ENCODE measurements around the gene ITGB5. TPM values are rescaled to one million over a fixed set of nuclear protein-coding genes. Genes with fewer than 3 reads are reported as not detected.

The ITGB5 gene
- total RNA-seq, 1 experiment from 2014 or later: 459 TPM

GRCh38 chr3:124916837-124917409, 29.8 kb upstream of the ITGB5 start:
- no peak overlapping the region for H3K4me3 ChIP-seq (ENCODE audit: insufficient read depth, low read depth, low read length)
- H3K27me3 ChIP-seq (ENCODE audit: control insufficient read depth, insufficient read depth, low read length): no peaks in the 10 kb centered on the region
- no peak for DNase-seq
- no peaks in the 10 kb centered on the region for H3K36me3 ChIP-seq (replicated peaks; ENCODE audit: control insufficient read depth, insufficient read depth, low read length)

- no peaks in the 10 kb centered on the region for H3K36me3 ChIP-seq (replicated peaks; ENCODE audit: control insufficient read depth, insufficient read depth, low read length)
- no peak for DNase-seq
- H3K27me3 ChIP-seq (ENCODE audit: control insufficient read depth, insufficient read depth, low read length): no peaks in the 10 kb centered on the region
- no peak overlapping the region for H3K4me3 ChIP-seq (ENCODE audit: insufficient read depth, low read depth, low read length)
Measured at GRCh38 chr3:124915254-124915653, 28.1 kb upstream of the ITGB5 start.

DNA sequence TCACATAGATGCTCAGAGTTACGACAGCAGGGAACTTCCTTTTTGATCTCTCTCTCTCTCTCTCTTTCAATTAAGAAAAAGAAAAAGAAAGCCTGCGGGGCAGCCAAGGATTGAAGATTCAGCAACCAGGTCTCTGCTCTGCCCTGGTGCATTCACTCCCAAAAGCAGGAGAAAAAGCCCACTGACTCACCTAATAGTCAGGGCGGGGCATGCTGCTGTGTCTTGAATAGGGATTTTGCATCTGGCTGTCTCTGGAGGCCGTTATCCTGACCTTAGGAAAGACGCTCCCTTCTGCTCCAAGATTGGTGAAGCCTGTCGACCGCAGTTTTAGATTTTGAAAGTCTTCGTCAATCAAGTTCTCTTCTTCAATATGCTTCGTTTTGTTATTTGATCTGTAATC, 20.8 kb upstream of the ITGB5 start:
- peak; percentile 58 for DNase-seq
- Histone ChIP-seq H3K27me3 (ENCODE audit: control insufficient read depth, insufficient read depth, low read length) (no peaks in the 10 kb centered on the region), H3K36me3 (replicated peaks; ENCODE audit: control insufficient read depth, insufficient read depth, low read length) (no peaks in the 10 kb centered on the region), H3K4me3 (ENCODE audit: insufficient read depth, low read depth, low read length) (no peak overlapping the region)

DNA sequence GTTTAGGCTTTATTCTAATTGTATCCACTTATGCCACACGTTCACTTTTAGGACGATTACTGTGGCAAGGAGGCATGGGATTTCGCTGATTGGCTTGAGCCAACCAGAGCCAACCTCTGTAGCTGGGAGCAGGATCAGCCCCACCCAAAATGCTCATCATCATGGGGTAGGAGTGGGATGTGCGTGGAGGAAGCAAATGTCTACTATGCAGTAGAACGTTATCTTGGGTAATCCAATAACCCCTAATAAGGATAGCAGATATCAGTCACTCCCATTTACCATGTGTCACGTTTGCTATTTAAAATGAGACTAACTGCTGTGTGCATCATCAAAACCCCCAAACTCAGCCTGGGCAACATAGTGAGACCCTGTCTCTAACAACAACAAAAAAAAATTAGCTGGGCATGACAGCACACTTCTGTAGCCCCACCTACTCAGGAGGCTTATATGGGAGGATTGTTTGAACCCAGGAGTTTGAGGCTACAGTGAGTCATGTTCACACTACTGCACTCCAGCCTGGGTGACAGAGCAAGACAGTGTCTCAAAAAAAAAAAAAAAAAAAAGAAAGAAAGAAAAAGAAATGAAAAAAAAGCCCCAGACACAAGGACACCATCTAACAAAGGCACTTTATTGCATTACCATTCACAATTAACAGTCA, 17.8 kb upstream of the ITGB5 start:
- DNase-seq: no peak
- Histone ChIP-seq H3K36me3 (replicated peaks; ENCODE audit: control insufficient read depth, insufficient read depth, low read length) (no peaks in the 10 kb centered on the region), H3K27me3 (ENCODE audit: control insufficient read depth, insufficient read depth, low read length) (no peaks in the 10 kb centered on the region), H3K4me3 (ENCODE audit: insufficient read depth, low read depth, low read length) (no peak overlapping the region)

GRCh38 chr3:124903896-124904834, 17.0 kb upstream of the ITGB5 start:
- Histone ChIP-seq H3K4me3 (ENCODE audit: insufficient read depth, low read depth, low read length) (no peak overlapping the region), H3K36me3 (replicated peaks; ENCODE audit: control insufficient read depth, insufficient read depth, low read length) (no peaks in the 10 kb centered on the region)
- no peak for DNase-seq

GRCh38 chr3:124896824-124897526, 9.8 kb upstream of the ITGB5 start:
- DNase-seq: no peak
- H3K36me3 ChIP-seq (replicated peaks; ENCODE audit: control insufficient read depth, insufficient read depth, low read length): no peaks in the 10 kb centered on the region
- no peak overlapping the region for H3K4me3 ChIP-seq (ENCODE audit: insufficient read depth, low read depth, low read length)
- H3K27me3 ChIP-seq (ENCODE audit: control insufficient read depth, insufficient read depth, low read length): no peaks in the 10 kb centered on the region

More at GRCh38 chr3:124903896-124904834, 17.0 kb upstream of the ITGB5 start:
- no peaks in the 10 kb centered on the region for H3K27me3 ChIP-seq (ENCODE audit: control insufficient read depth, insufficient read depth, low read length)

GRCh38 chr3:124895756-124896155, 8.6 kb upstream of the ITGB5 start:
- no peak for DNase-seq
- Histone ChIP-seq H3K36me3 (replicated peaks; ENCODE audit: control insufficient read depth, insufficient read depth, low read length) (no peaks in the 10 kb centered on the region), H3K27me3 (ENCODE audit: control insufficient read depth, insufficient read depth, low read length) (no peaks in the 10 kb centered on the region), H3K4me3 (ENCODE audit: insufficient read depth, low read depth, low read length) (no peak overlapping the region)

DNA sequence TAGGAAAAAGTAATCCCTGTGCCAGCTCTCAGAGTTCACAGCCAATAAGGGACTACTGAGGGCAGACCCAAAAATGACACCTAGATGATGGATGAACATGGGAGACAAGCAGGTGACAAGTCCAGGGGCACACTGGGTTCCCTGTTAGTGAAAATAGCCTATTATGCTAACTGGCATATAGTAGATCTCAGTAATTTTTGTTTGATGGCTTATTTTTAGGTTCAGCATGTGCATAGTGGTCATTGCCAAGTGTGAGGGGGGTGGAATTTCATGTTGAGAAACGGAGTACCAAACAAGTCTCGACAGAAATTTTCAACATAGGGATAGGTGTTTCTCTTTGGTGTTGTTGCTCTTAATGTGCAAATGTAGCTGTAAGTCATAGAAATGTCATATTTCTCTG, 6.4 kb upstream of the ITGB5 start:
- Histone ChIP-seq H3K4me3 (ENCODE audit: insufficient read depth, low read depth, low read length) (no peak overlapping the region), H3K27me3 (ENCODE audit: control insufficient read depth, insufficient read depth, low read length) (no peaks in the 10 kb centered on the region), H3K36me3 (replicated peaks; ENCODE audit: control insufficient read depth, insufficient read depth, low read length) (no peaks in the 10 kb centered on the region)
- DNase-seq: no peak

GRCh38 chr3:124890573-124891190, 3.5 kb upstream of the ITGB5 start:
- no peak for DNase-seq
- Histone ChIP-seq H3K27me3 (ENCODE audit: control insufficient read depth, insufficient read depth, low read length) (no peaks in the 10 kb centered on the region), H3K36me3 (replicated peaks; ENCODE audit: control insufficient read depth, insufficient read depth, low read length) (no peaks in the 10 kb centered on the region), H3K4me3 (ENCODE audit: insufficient read depth, low read depth, low read length) (no peak overlapping the region)

DNA sequence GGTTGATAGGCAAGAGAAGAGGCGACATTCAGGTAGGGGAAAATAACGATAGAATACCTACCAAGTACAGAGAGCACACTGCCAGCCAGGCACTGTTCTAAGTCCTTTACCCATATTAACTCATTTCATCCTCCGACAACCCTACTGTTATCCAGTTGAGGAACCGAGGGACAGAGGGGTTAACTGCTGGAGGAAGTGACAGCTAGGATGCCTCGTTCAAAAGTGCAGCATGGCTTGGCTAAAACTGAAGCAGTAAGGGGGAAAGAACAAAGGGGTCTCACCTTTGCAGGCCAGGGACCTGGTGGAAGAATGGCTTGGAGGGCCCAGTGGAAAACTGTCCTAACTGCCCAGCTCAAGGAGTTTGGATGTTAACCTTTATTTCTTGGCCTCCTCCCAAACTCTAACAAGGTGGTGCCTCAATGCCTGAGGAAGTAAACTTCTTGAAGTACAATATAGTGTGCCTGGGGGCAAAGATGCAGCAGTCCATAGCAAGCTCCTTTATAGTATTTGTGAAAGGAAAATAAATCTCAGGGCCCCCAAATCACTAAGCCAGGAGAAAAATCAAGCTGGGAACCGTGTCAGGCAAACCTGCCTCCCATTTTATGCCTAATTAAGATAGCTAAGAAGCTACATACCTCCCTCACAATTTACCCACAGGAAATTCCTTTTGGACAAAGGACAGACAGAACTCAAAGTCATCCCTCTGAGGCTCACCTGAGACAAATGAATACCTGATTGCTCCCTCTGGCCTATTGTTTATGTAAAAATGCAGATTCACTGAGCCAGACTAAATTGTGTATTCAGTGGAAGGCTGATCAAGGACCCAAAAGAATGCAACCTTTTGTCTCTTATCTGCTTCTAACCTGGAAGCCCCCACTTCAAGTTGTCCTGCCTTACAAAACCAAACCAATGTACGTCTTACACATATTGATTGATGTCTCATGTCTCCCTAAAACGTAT, 1.6 kb upstream of the ITGB5 start:
- Histone ChIP-seq H3K4me3 (ENCODE audit: insufficient read depth, low read depth, low read length) (peak overlapping the region; percentile 87), H3K36me3 (replicated peaks; ENCODE audit: control insufficient read depth, insufficient read depth, low read length) (no peaks in the 10 kb centered on the region; the same call in 1 of the 2 replicates), H3K27me3 (ENCODE audit: control insufficient read depth, insufficient read depth, low read length) (no peaks in the 10 kb centered on the region)
- DNase-seq: no peak

GRCh38 chr3:124887932-124888298, 750 bp upstream of the ITGB5 start:
- no peaks in the 10 kb centered on the region for H3K27me3 ChIP-seq (ENCODE audit: control insufficient read depth, insufficient read depth, low read length)
- no peaks in the 10 kb centered on the region; the same call in 1 of the 2 replicates for H3K36me3 ChIP-seq (replicated peaks; ENCODE audit: control insufficient read depth, insufficient read depth, low read length)

DNA sequence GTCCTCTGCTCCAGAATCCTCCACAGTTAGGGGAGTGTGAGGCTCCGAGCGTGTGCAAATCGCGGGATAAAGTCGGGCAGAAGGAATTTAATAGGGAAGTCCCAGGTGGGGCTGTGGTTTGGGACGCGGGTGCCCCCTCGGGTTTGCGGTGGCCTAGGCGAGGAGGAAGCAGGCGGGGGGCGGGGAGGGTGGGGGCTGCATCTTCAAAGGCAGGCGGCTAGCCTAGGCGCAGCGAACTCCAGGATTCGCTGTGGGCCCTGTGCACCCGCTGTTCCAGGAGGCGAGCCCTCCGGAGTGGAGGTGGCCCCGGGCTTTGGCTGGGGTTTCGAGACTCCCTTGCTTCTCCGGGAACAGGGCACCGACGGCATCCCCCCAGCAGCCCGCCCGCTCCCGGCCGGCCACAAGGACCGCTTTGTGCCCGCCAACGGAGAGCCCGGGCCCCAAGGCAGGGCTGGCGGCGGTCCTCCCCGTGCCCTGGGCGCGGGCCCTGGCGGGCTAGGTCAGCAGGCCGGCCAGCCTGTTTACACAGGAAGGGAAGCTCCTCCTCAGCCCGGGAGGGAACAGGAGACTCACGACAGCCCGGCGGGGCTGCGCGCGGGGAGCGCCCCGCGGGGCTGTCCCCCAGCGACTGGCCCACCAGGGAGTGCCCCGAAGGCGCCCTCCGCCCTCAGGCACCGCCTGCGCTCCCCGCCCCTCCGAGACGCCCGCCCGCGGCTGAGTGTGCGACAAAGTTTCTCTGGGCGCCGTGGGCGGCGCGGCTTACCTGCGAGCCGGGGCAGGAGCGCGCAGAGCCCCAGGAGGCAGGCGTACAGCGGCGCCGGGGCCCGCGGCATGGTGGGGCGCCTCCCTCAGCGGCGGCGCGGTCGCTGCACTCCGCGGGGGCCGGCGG, 753 bp downstream of the ITGB5 start:
- peak overlapping the region; percentile 87 for H3K4me3 ChIP-seq (ENCODE audit: insufficient read depth, low read depth, low read length)
- no peaks in the 10 kb centered on the region for H3K27me3 ChIP-seq (ENCODE audit: control insufficient read depth, insufficient read depth, low read length)
- DNase-seq: peak; percentile 81
- no peaks in the 10 kb centered on the region; the same call in 1 of the 2 replicates for H3K36me3 ChIP-seq (replicated peaks; ENCODE audit: control insufficient read depth, insufficient read depth, low read length)

More at GRCh38 chr3:124887932-124888298, 750 bp upstream of the ITGB5 start:
- peak overlapping the region; percentile 87 for H3K4me3 ChIP-seq (ENCODE audit: insufficient read depth, low read depth, low read length)
- no peak for DNase-seq

All from H7 (cell line).